Ishikawa (cell line): Measurements from ENCODE around the gene ALDH2.

Source experiments
- CEBPB ChIP-seq: IDR thresholded peaks from 2 replicates; pipeline ENCODE4 v1.6.1; 2012
- CREB1 ChIP-seq: IDR thresholded peaks from 2 replicates; pipeline ENCODE4 v1.6.1; 2012; ENCODE audit warnings: low read depth
- EGR1 ChIP-seq: IDR thresholded peaks from 2 replicates; pipeline ENCODE4 v1.6.1; 2012
- EP300 ChIP-seq: IDR thresholded peaks from 2 replicates; pipeline ENCODE4 v1.6.1; 2012; ENCODE audit warnings: borderline replicate concordance
- FOXM1 ChIP-seq: IDR thresholded peaks from 2 replicates; pipeline ENCODE4 v1.6.1; 2012; ENCODE audit warnings: low read depth, borderline replicate concordance
- MAX ChIP-seq: IDR thresholded peaks from 2 replicates; pipeline ENCODE4 v1.6.1; 2012
- NFIC ChIP-seq: IDR thresholded peaks from 2 replicates; pipeline ENCODE4 v1.6.1; 2012
- RAD21 ChIP-seq: IDR thresholded peaks from 2 replicates; pipeline ENCODE4 v1.6.1; 2012; ENCODE audit warnings: low read depth
- REST ChIP-seq: IDR thresholded peaks from 2 replicates; pipeline ENCODE4 v1.6.1; 2012; ENCODE audit warnings: low read depth, mild to moderate bottlenecking
- TAF1 ChIP-seq: IDR thresholded peaks from 2 replicates; pipeline ENCODE4 v1.6.1; 2012; ENCODE audit warnings: low read depth, mild to moderate bottlenecking
- TCF12 ChIP-seq: IDR thresholded peaks from 2 replicates; pipeline ENCODE4 v1.6.1; 2012; ENCODE audit warnings: low read depth
- TEAD4 ChIP-seq: IDR thresholded peaks from 2 replicates; pipeline ENCODE4 v1.6.1; 2012
- USF1 ChIP-seq: IDR thresholded peaks from 2 replicates; pipeline ENCODE4 v1.6.1; 2012
- YY1 ChIP-seq: IDR thresholded peaks from 2 replicates; pipeline ENCODE4 v1.6.1; 2012; ENCODE audit warnings: low read depth
- ZBTB7A ChIP-seq: IDR thresholded peaks from 2 replicates; pipeline ENCODE4 v1.6.1; 2012; ENCODE audit warnings: low read depth

Gene ALDH2

GRCh38 chr12:111766608-111767361 is at the start of gene ALDH2:
Gene ALDH2 (plus strand): TSS chr12:111766933. CDS start chr12:111766983, 50 bp downstream.
- TF ChIP-seq CREB1 (no peak), REST (no peak), FOXM1 (no peak), CEBPB (no peak; the same call in 1 of the 2 replicates), TAF1 (0 out of 2 replicates have a peak, but pooled peaks have one; percentile 38), USF1 (no peak), MAX (peak; percentile 71; the same call in 1 of the 2 replicates), YY1 (peak; percentile 53; the same call in 1 of the 2 replicates), EP300 (no peak), NFIC (no peak), EGR1 (peak; percentile 26; the same call in 1 of the 2 replicates), RAD21 (no peak), TEAD4 (peak; percentile 43; the same call in 1 of the 2 replicates), TCF12 (peak; percentile 9; the same call in 1 of the 2 replicates), ZBTB7A (peak; percentile 100)

- TF ChIP-seq TCF12 (no peak), TEAD4 (no peak)
Observed at GRCh38 chr12:111720457-111720856, 46.3 kb upstream of the ALDH2 start.

- no peak for TF ChIP-seq FOXM1
- TF ChIP-seq NFIC = no peak
- no peak for TF ChIP-seq MAX
- TF ChIP-seq CEBPB = no peak
- no peak for TF ChIP-seq USF1
- TF ChIP-seq RAD21 = no peak
- no peak for TF ChIP-seq REST
- TF ChIP-seq TCF12 = no peak
- no peak for TF ChIP-seq EP300
- no peak for TF ChIP-seq TAF1
- TF ChIP-seq YY1 = no peak
- no peak for TF ChIP-seq TEAD4
- TF ChIP-seq ZBTB7A = no peak
- no peak for TF ChIP-seq CREB1
- no peak for TF ChIP-seq EGR1
Observed at GRCh38 chr12:111728795-111729194, 37.9 kb upstream of the ALDH2 start.

GRCh38 chr12:111730420-111730819 is 36.3 kb upstream of the ALDH2 start:
- TF ChIP-seq EP300 (no peak), EGR1 (no peak)

- TF ChIP-seq RAD21 (no peak), TAF1 (no peak), CEBPB (no peak), CREB1 (no peak), ZBTB7A (no peak), EP300 (no peak), TCF12 (no peak), YY1 (no peak), EGR1 (no peak), MAX (no peak), FOXM1 (no peak), TEAD4 (no peak), USF1 (no peak), REST (no peak), NFIC (no peak)
Observed at GRCh38 chr12:111732786-111733185, 33.9 kb upstream of the ALDH2 start.
